PFSK-1 (cell line): ENCODE data around the gene C15orf61.

Experiments used
- FOXP2 ChIP-seq: optimal IDR thresholded peaks from 2 replicates; pipeline ENCODE3; 2011; ENCODE audit warnings: borderline replicate concordance, control low read depth, inconsistent platforms; ENCODE audit not compliant: insufficient read depth; ENCODE audit errors: extremely low read length, extremely low read depth
- POLR2AphosphoS5 ChIP-seq: IDR thresholded peaks from 2 replicates; pipeline ENCODE4 v1.6.1; 2012; ENCODE audit warnings: low read depth, mild to moderate bottlenecking, control low read depth, low read length, moderate library complexity
- REST ChIP-seq, 2 experiments: IDR thresholded peaks; 2 replicates each; pipeline versions ENCODE4 v1.6.1 to v1.8.0; 2011 to 2012; ENCODE audit warnings: low read depth in 2 of 2, low read length in 2 of 2, control low read depth in 1 of 2, inconsistent platforms in 1 of 2, mild to moderate bottlenecking in 1 of 2, moderate library complexity in 1 of 2; ENCODE audit not compliant: insufficient read depth in 1 of 2
- SIN3A ChIP-seq: IDR thresholded peaks from 2 replicates; pipeline ENCODE4 v1.6.1; 2012; ENCODE audit warnings: mild to moderate bottlenecking, low read length, moderate library complexity, borderline replicate concordance; ENCODE audit not compliant: insufficient read depth
- TAF1 ChIP-seq: IDR thresholded peaks from 2 replicates; pipeline ENCODE4 v1.6.1; 2012; ENCODE audit warnings: low read length, control low read depth, borderline replicate concordance; ENCODE audit not compliant: insufficient read depth

Gene C15orf61

GRCh38 chr15:67569668-67570067 lies 48.7 kb downstream of the C15orf61 start:
- TF ChIP-seq TAF1: no peak
- no peak for TF ChIP-seq REST (IDR thresholded peaks at IDR 0.05; ENCODE audit: insufficient read depth in 1 of 2, low read depth in 2 of 2, low read length in 2 of 2)
- TF ChIP-seq FOXP2: no peak
- TF ChIP-seq POLR2AphosphoS5: no peak
- TF ChIP-seq SIN3A: no peak

- TF ChIP-seq POLR2AphosphoS5 (no peak), TAF1 (no peak), REST (IDR thresholded peaks at IDR 0.05; ENCODE audit: insufficient read depth in 1 of 2, low read depth in 2 of 2, low read length in 2 of 2) (no peak), FOXP2 (no peak), SIN3A (no peak)
These were observed 50.1 kb downstream of the C15orf61 start for GRCh38 chr15:67570875-67571647.

- TF ChIP-seq TAF1 (no peak), POLR2AphosphoS5 (no peak), SIN3A (no peak), FOXP2 (no peak), REST (IDR thresholded peaks at IDR 0.05; ENCODE audit: insufficient read depth in 1 of 2, low read depth in 2 of 2, low read length in 2 of 2) (no peak)
These were observed 50.9 kb downstream of the C15orf61 start for GRCh38 chr15:67571648-67572415.

GRCh38 chr15:67573194-67573593 lies 52.3 kb downstream of the C15orf61 start:
- TF ChIP-seq FOXP2: no peak

GRCh38 chr15:67575039-67575502 lies 54.1 kb downstream of the C15orf61 start:
- TF ChIP-seq TAF1: no peak
- TF ChIP-seq REST (IDR thresholded peaks at IDR 0.05; ENCODE audit: insufficient read depth in 1 of 2, low read depth in 2 of 2, low read length in 2 of 2): no peak
- no peak for TF ChIP-seq SIN3A
- TF ChIP-seq POLR2AphosphoS5: no peak
- no peak for TF ChIP-seq FOXP2
